T-helper 17 cell (primary cell): ENCODE measurements around the gene ADM2. TPM values are rescaled to one million over a fixed set of nuclear protein-coding genes. Genes with fewer than 3 reads are reported as not detected.
A peak's percentile ranks its signal among the peaks of the same experiment; 100 is the strongest.

Source experiments
- ATAC-seq: fragments of 150-1000 bp; cut with Tn5 transposase; 2 replicates; pipeline ENCODE4 v1.10.0; 2021; ENCODE audit warnings: mild to moderate bottlenecking, moderate library complexity
- DNase-seq, 3 donors: peaks; one replicate each; pipeline versions ENCODE4 v3.0.0 to v3.0.0-alpha.2; 2020 to 2021
- H3K9me3 ChIP-seq: one replicate; pipeline ENCODE4 v1.7.0; 2013; ENCODE audit warnings: low read length, mild to moderate bottlenecking; ENCODE audit not compliant: control insufficient read depth, poor library complexity, severe bottlenecking
- H3K27ac Mint-ChIP-seq: one replicate; pipeline ENCODE4 v1.8.0; 2022; ENCODE audit warnings: mild to moderate bottlenecking, moderate library complexity, mixed read lengths
- H3K27me3 Mint-ChIP-seq: one replicate; pipeline ENCODE4 v1.8.0; 2022; ENCODE audit warnings: mixed read lengths
- H3K36me3 Mint-ChIP-seq: one replicate; pipeline ENCODE4 v1.8.0; 2022; ENCODE audit warnings: low read depth, mixed read lengths
- H3K4me1 Mint-ChIP-seq: one replicate; pipeline ENCODE4 v1.8.0; 2022; ENCODE audit warnings: mild to moderate bottlenecking, mixed read lengths
- H3K4me3 Mint-ChIP-seq: one replicate; pipeline ENCODE4 v1.8.0; 2022; ENCODE audit warnings: mild to moderate bottlenecking, moderate library complexity, mixed read lengths
- total RNA-seq, 4 donors: library from RNA in 2 of 4; stranded (reverse) in 2 of 4; gene quantifications; one replicate each; pipeline ENCODE4 v1.2.3 and lab custom pipeline; 2022 to 2026

ADM2 gene
- total RNA-seq, 2 donors from 2014 or later = 1.7 to 2.4 TPM

- Mint-ChIP-seq H3K27ac (peak overlapping the region; percentile 74), H3K4me1 (peaks cover 31% of the 10 kb centered on the region), H3K36me3 (peaks cover 4% of the 10 kb centered on the region), H3K27me3 (no peaks in the 10 kb centered on the region), H3K4me3 (no peak overlapping the region)
- H3K9me3 ChIP-seq = no peaks in the 10 kb centered on the region
- ATAC-seq (no peak), DNase-seq (no peak)
Measured at GRCh38 chr22:50467341-50467740, 14.0 kb upstream of the ADM2 start.

- ATAC-seq = no peak
- peaks cover 35% of the 10 kb centered on the region for H3K4me1 Mint-ChIP-seq
- H3K4me3 Mint-ChIP-seq = no peak overlapping the region
- DNase-seq = no peak
- H3K27me3 Mint-ChIP-seq = no peaks in the 10 kb centered on the region
- no peaks in the 10 kb centered on the region for H3K9me3 ChIP-seq
- peak overlapping the region; percentile 97 for H3K27ac Mint-ChIP-seq
- H3K36me3 Mint-ChIP-seq = peaks cover 4% of the 10 kb centered on the region
Measured at GRCh38 chr22:50467773-50468440, 13.4 kb upstream of the ADM2 start.

GRCh38 chr22:50468626-50469025, 12.7 kb upstream of the ADM2 start:
- Mint-ChIP-seq H3K36me3 (peaks cover 7% of the 10 kb centered on the region), H3K27ac (peak overlapping the region; percentile 97), H3K4me3 (peak overlapping the region; percentile 82), H3K27me3 (no peaks in the 10 kb centered on the region), H3K4me1 (peaks cover 42% of the 10 kb centered on the region)
- DNase-seq (no peak), ATAC-seq (no peak)
- no peaks in the 10 kb centered on the region for H3K9me3 ChIP-seq

GRCh38 chr22:50469377-50470305, 11.7 kb upstream of the ADM2 start:
- peak overlapping the region; percentile 82 for H3K4me3 Mint-ChIP-seq
- peaks cover 47% of the 10 kb centered on the region for H3K4me1 Mint-ChIP-seq
- DNase-seq = peak; percentile 88 to 97 (median 92)
- H3K27me3 Mint-ChIP-seq = no peaks in the 10 kb centered on the region
- peak; percentile 90 for ATAC-seq
- no peaks in the 10 kb centered on the region for H3K9me3 ChIP-seq
- H3K36me3 Mint-ChIP-seq = peaks cover 7% of the 10 kb centered on the region
- H3K27ac Mint-ChIP-seq = peak overlapping the region; percentile 97

GRCh38 chr22:50470491-50470890, 10.9 kb upstream of the ADM2 start:
- ATAC-seq (no peak), DNase-seq (no peak)
- H3K4me3 Mint-ChIP-seq = peak overlapping the region; percentile 82
- peaks cover 51% of the 10 kb centered on the region for H3K4me1 Mint-ChIP-seq
- peaks cover 7% of the 10 kb centered on the region for H3K36me3 Mint-ChIP-seq
- H3K27ac Mint-ChIP-seq = peak overlapping the region; percentile 97
- H3K27me3 Mint-ChIP-seq = no peaks in the 10 kb centered on the region
- no peaks in the 10 kb centered on the region for H3K9me3 ChIP-seq

- H3K27ac Mint-ChIP-seq = peak overlapping the region; percentile 97
- peak overlapping the region; percentile 82 for H3K4me3 Mint-ChIP-seq
- no peaks in the 10 kb centered on the region for H3K9me3 ChIP-seq
- ATAC-seq = no peak
- no peak for DNase-seq
- peaks cover 50% of the 10 kb centered on the region for H3K4me1 Mint-ChIP-seq
- H3K27me3 Mint-ChIP-seq = no peaks in the 10 kb centered on the region
- H3K36me3 Mint-ChIP-seq = peaks cover 7% of the 10 kb centered on the region
Measured at GRCh38 chr22:50471197-50471847, 10.0 kb upstream of the ADM2 start.

GRCh38 chr22:50471962-50472361, 9.4 kb upstream of the ADM2 start:
- peak overlapping the region; percentile 97 for H3K27ac Mint-ChIP-seq
- H3K9me3 ChIP-seq = no peaks in the 10 kb centered on the region
- H3K4me3 Mint-ChIP-seq = peak overlapping the region; percentile 99
- no peaks in the 10 kb centered on the region for H3K27me3 Mint-ChIP-seq
- H3K4me1 Mint-ChIP-seq = peaks cover 47% of the 10 kb centered on the region
- DNase-seq = no peak
- ATAC-seq = no peak
- peaks cover 3% of the 10 kb centered on the region for H3K36me3 Mint-ChIP-seq

GRCh38 chr22:50473088-50473487, 8.3 kb upstream of the ADM2 start:
- Mint-ChIP-seq H3K36me3 (peaks cover 3% of the 10 kb centered on the region), H3K27ac (peak overlapping the region; percentile 97), H3K27me3 (no peaks in the 10 kb centered on the region), H3K4me1 (peaks cover 48% of the 10 kb centered on the region), H3K4me3 (peak overlapping the region; percentile 99)
- peak in 1 of 3 donors; percentile 47 for DNase-seq
- ATAC-seq = peak; percentile 16
- H3K9me3 ChIP-seq = no peaks in the 10 kb centered on the region

- H3K27ac Mint-ChIP-seq = peak overlapping the region; percentile 97
- no peaks in the 10 kb centered on the region for H3K27me3 Mint-ChIP-seq
- peaks cover 3% of the 10 kb centered on the region for H3K36me3 Mint-ChIP-seq
- DNase-seq = no peak
- peak overlapping the region; percentile 99 for H3K4me3 Mint-ChIP-seq
- H3K9me3 ChIP-seq = no peaks in the 10 kb centered on the region
- H3K4me1 Mint-ChIP-seq = peaks cover 44% of the 10 kb centered on the region
- no peak for ATAC-seq
Measured at GRCh38 chr22:50473855-50474671, 7.3 kb upstream of the ADM2 start.

GRCh38 chr22:50474710-50475651, 6.4 kb upstream of the ADM2 start, which contains the start of gene SBF1:
Gene SBF1 (minus strand): TSS chr22:50475035. CDS start chr22:50474840, 195 bp downstream.
- H3K4me3 Mint-ChIP-seq = peak within 1 kb of the TSS; percentile 99
- peaks cover under 1% of the 10 kb centered on the region for H3K27me3 Mint-ChIP-seq
- peak; percentile 77 for ATAC-seq
- peaks cover 38% of the 10 kb centered on the region for H3K4me1 Mint-ChIP-seq
- no peaks in the 10 kb centered on the region for H3K9me3 ChIP-seq
- H3K27ac Mint-ChIP-seq = peak within 1 kb of the TSS; percentile 97
- DNase-seq = peak; percentile 84 to 88 (median 84)
- H3K36me3 Mint-ChIP-seq = peaks cover 3% of the 10 kb centered on the region

GRCh38 chr22:50475652-50476002, 5.7 kb upstream of the ADM2 start:
- H3K4me1 Mint-ChIP-seq = peaks cover 38% of the 10 kb centered on the region
- no peak for ATAC-seq

GRCh38 chr22:50476868-50477267, 4.5 kb upstream of the ADM2 start:
- H3K27ac Mint-ChIP-seq = no peak overlapping the region
- ATAC-seq = no peak

More at GRCh38 chr22:50475652-50476002, 5.7 kb upstream of the ADM2 start:
- H3K27ac Mint-ChIP-seq = peak overlapping the region; percentile 79
- DNase-seq = no peak
- no peaks in the 10 kb centered on the region for H3K9me3 ChIP-seq
- peaks cover 5% of the 10 kb centered on the region for H3K27me3 Mint-ChIP-seq
- peaks cover 3% of the 10 kb centered on the region for H3K36me3 Mint-ChIP-seq
- peak overlapping the region; percentile 77 for H3K4me3 Mint-ChIP-seq

More at GRCh38 chr22:50476868-50477267, 4.5 kb upstream of the ADM2 start:
- peaks cover 5% of the 10 kb centered on the region for H3K27me3 Mint-ChIP-seq
- peaks cover 3% of the 10 kb centered on the region for H3K36me3 Mint-ChIP-seq
- H3K4me1 Mint-ChIP-seq = peaks cover 30% of the 10 kb centered on the region
- no peaks in the 10 kb centered on the region for H3K9me3 ChIP-seq
- no peak for DNase-seq
- peak overlapping the region; percentile 67 for H3K4me3 Mint-ChIP-seq
